ENCODE results near the gene PRM3. TPM values are rescaled to one million over a fixed set of nuclear protein-coding genes. Genes with fewer than 3 reads are reported as not detected.

PRM3 gene
- total and polyA plus RNA-seq, 2 donors (not counting 1 experiment from before 2014, with no cell fraction given): not detected

- Histone ChIP-seq H3K27me3 (replicated peaks in 1 of 4; ENCODE audit: control extremely low read depth in 1 of 4, control insufficient read depth in 3 of 4, insufficient read depth in 4 of 4, low read length in 3 of 4) (no peaks in the 10 kb centered on the region), H3K4me3 (ENCODE audit: control extremely low read depth in 1 of 5, extremely low read depth in 1 of 5, insufficient read depth in 1 of 5, low read depth in 2 of 5, low read length in 4 of 5) (no peak overlapping the region), H3K27ac (ENCODE audit: low read length in 2 of 2) (no peak overlapping the region), H3K9me3 (ENCODE audit: control extremely low read depth in 1 of 3, control insufficient read depth in 2 of 3, insufficient read depth in 1 of 3, low read length in 2 of 3) (peaks cover 0 to 24% (median 7%) of the 10 kb centered on the region in 3 donors), H3K9ac (ENCODE audit: low read length) (no peak overlapping the region), H3K4me2 (replicated peaks; ENCODE audit: low read depth, low read length, poor library complexity, severe bottlenecking) (peak overlapping the region; percentile 73), H3K36me3 (replicated peaks in 1 of 2; ENCODE audit: control extremely low read depth in 1 of 2, control insufficient read depth in 1 of 2, extremely low read depth in 1 of 2, insufficient read depth in 2 of 2, low read length in 1 of 2) (no peaks in the 10 kb centered on the region), H3K79me2 (ENCODE audit: control insufficient read depth, insufficient read depth, low read length) (no peaks in the 10 kb centered on the region), H4K20me1 (ENCODE audit: control insufficient read depth, insufficient read depth, low read length, poor library complexity, severe bottlenecking) (no peaks in the 10 kb centered on the region), H2AFZ (ENCODE audit: insufficient read depth, low read depth, low read length, poor library complexity, severe bottlenecking) (no peak overlapping the region), H3K4me1 (ENCODE audit: control insufficient read depth in 2 of 2, insufficient read depth in 2 of 2, low read length in 2 of 2) (peaks cover 59 to 71% of the 10 kb centered on the region in 2 donors)
- TF ChIP-seq, protein P1, sequence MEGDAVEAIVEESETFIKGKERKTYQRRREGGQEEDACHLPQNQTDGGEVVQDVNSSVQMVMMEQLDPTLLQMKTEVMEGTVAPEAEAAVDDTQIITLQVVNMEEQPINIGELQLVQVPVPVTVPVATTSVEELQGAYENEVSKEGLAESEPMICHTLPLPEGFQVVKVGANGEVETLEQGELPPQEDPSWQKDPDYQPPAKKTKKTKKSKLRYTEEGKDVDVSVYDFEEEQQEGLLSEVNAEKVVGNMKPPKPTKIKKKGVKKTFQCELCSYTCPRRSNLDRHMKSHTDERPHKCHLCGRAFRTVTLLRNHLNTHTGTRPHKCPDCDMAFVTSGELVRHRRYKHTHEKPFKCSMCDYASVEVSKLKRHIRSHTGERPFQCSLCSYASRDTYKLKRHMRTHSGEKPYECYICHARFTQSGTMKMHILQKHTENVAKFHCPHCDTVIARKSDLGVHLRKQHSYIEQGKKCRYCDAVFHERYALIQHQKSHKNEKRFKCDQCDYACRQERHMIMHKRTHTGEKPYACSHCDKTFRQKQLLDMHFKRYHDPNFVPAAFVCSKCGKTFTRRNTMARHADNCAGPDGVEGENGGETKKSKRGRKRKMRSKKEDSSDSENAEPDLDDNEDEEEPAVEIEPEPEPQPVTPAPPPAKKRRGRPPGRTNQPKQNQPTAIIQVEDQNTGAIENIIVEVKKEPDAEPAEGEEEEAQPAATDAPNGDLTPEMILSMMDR (IDR thresholded peaks at IDR 0.05): no peak
- no peak for TF ChIP-seq EZH2 (IDR thresholded peaks at IDR 0.05; ENCODE audit: borderline replicate concordance, insufficient read depth, low read depth, low read length, poor library complexity, severe bottlenecking)
- peak overlapping the region; percentile 35 for H3K4me3 Mint-ChIP-seq
- CTCF ChIA-PET: interaction anchor here (6.7 to 6.9 kb wide), 2 partner anchors 9 to 48 kb away, joined by 77 to 136 read pairs; no protein-coding TSS in a partner anchor
- no peaks in the 10 kb centered on the region for H3K9me3 Mint-ChIP-seq (ENCODE audit: insufficient read depth)
- POLR2A ChIA-PET: interaction anchor here (0.6 to 6.8 kb wide), 4 partner anchors 9 to 63 kb away, joined by 4 to 118 read pairs (median 92); partner anchors contain the start of gene SOCS1
- no peaks in the 10 kb centered on the region for H3K27me3 Mint-ChIP-seq
- peak overlapping the region; percentile 56 for H3K27ac Mint-ChIP-seq
- intact Hi-C loops (cut with micrococcal nuclease): no loop called here
- DNase-seq (no peak), ATAC-seq (ENCODE audit: low read depth) (no peak)
- peaks cover 65% of the 10 kb centered on the region for H3K4me1 Mint-ChIP-seq
- WGBS (ENCODE audit: insufficient coverage): 84% methylated on average over 6 of the region's 7 CpGs
Observed at GRCh38 chr16:11306997-11307638, 33.7 kb upstream of the PRM3 start.

DNA sequence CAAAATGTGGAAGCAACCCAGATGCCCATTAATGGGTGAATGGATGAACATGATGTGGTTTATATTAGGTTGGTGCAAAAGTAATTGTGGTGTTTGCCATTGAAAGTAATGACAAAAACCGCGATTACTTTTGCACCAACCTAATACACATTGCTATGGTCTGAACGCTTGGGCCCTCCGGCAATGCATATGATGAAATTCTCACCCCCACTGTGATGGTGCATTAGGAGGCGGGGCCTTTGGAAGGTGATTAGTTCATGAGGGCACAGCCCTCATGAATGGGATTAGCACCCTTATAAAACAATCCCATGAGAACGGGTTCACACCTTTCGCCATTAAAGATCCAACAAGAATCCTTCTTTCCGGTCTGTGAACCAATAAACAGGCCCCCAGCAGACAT, 33.0 kb upstream of the PRM3 start:
- peaks cover 54 to 64% of the 10 kb centered on the region in 2 donors for H3K4me1 ChIP-seq (ENCODE audit: control insufficient read depth in 2 of 2, insufficient read depth in 2 of 2, low read length in 2 of 2)
- H3K9me3 ChIP-seq (ENCODE audit: control extremely low read depth in 1 of 3, control insufficient read depth in 2 of 3, insufficient read depth in 1 of 3, low read length in 2 of 3): peaks cover 0 to 24% (median 7%) of the 10 kb centered on the region in 3 donors
- 100% methylated on average over 4 of the region's 8 CpGs for WGBS (ENCODE audit: insufficient coverage)
- no peaks in the 10 kb centered on the region for H3K36me3 ChIP-seq (replicated peaks in 1 of 2; ENCODE audit: control extremely low read depth in 1 of 2, control insufficient read depth in 1 of 2, extremely low read depth in 1 of 2, insufficient read depth in 2 of 2, low read length in 1 of 2)
- peak overlapping the region; percentile 32 for H3K27ac Mint-ChIP-seq
- no peak for DNase-seq
- ATAC-seq (ENCODE audit: low read depth): no peak
- H3K9ac ChIP-seq (ENCODE audit: low read length): no peak overlapping the region
- no peak for TF ChIP-seq EZH2 (IDR thresholded peaks at IDR 0.05; ENCODE audit: borderline replicate concordance, insufficient read depth, low read depth, low read length, poor library complexity, severe bottlenecking)
- TF ChIP-seq, protein P1 (IDR thresholded peaks at IDR 0.05): no peak
- intact Hi-C loops (cut with micrococcal nuclease): no loop called here
- no peak overlapping the region for H3K4me3 ChIP-seq (ENCODE audit: control extremely low read depth in 1 of 5, extremely low read depth in 1 of 5, insufficient read depth in 1 of 5, low read depth in 2 of 5, low read length in 4 of 5)
- no peaks in the 10 kb centered on the region for H3K27me3 Mint-ChIP-seq
- H4K20me1 ChIP-seq (ENCODE audit: control insufficient read depth, insufficient read depth, low read length, poor library complexity, severe bottlenecking): no peaks in the 10 kb centered on the region
- no peaks in the 10 kb centered on the region for H3K27me3 ChIP-seq (replicated peaks in 1 of 4; ENCODE audit: control extremely low read depth in 1 of 4, control insufficient read depth in 3 of 4, insufficient read depth in 4 of 4, low read length in 3 of 4)
- CTCF ChIA-PET: no interaction called here
- H3K9me3 Mint-ChIP-seq (ENCODE audit: insufficient read depth): no peaks in the 10 kb centered on the region
- no peak overlapping the region for H2AFZ ChIP-seq (ENCODE audit: insufficient read depth, low read depth, low read length, poor library complexity, severe bottlenecking)
- no peaks in the 10 kb centered on the region for H3K79me2 ChIP-seq (ENCODE audit: control insufficient read depth, insufficient read depth, low read length)
- POLR2A ChIA-PET: interaction anchor here (6.6 kb wide), 1 partner anchor 8 kb away, joined by 118 read pairs; no protein-coding TSS in a partner anchor
- H3K27ac ChIP-seq (ENCODE audit: low read length in 2 of 2): no peak overlapping the region
- H3K4me1 Mint-ChIP-seq: peaks cover 62% of the 10 kb centered on the region
- H3K4me2 ChIP-seq (replicated peaks; ENCODE audit: low read depth, low read length, poor library complexity, severe bottlenecking): no peak overlapping the region
- no peak overlapping the region for H3K4me3 Mint-ChIP-seq

All from B cell (primary cell).